Peyer's patch (tissue), 4 donors: ENCODE results near the gene SYT13.

Experiments
- CTCF ChIP-seq, 6 experiments: fragments of 450-650 bp in 4 of 6; fragments of 200-600 bp in 2 of 6; sonication (generic) in 1 of 6; IDR thresholded peaks; one replicate each; pipeline ENCODE4 v1.5.1; 2017 to 2019; ENCODE audit warnings: antibody characterized with exemption in 6 of 6, mild to moderate bottlenecking in 3 of 6, moderate library complexity in 1 of 6
- POLR2A ChIP-seq, 2 donors: fragments of 450-650 bp; IDR thresholded peaks; one replicate each; pipeline ENCODE4 v1.5.1; 2017; ENCODE audit warnings: antibody characterized with exemption in 2 of 2, mild to moderate bottlenecking in 2 of 2, moderate library complexity in 2 of 2

- TF ChIP-seq CTCF (IDR thresholded peaks at IDR 0.05) = no peak
- no peak for TF ChIP-seq POLR2A (IDR thresholded peaks at IDR 0.05)
Measured at GRCh38 chr11:45250035-45250718, 36.0 kb downstream of the SYT13 start.
